ENCODE results near the gene PLPPR5.
"Not testable (repeated sequence)": the region's sequence is repeated elsewhere in the genome, so short reads cannot be mapped to it uniquely, and the experiment has no call there.

PLPPR5 gene

DNA sequence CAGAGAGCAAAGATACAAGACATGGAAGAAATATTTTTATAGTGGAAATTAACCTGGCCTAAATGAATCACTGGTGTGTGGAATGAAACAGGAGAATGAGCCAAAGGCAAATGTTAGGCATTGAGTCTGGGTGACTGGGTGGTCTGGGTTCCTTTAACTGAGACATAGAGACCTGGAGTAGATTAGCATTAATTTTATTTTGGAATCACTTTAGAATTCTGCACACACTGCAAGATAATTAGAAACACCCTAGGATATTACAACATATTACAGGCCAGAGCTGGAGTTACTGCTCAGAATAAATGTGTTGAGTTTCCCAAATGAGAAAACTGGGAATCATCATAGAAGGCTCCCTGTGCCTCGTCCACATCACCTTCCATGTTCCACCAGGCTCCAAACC lies 85.5 kb downstream of the PLPPR5 start:
- no peak for DNase-seq (ENCODE audit: low spot score)

DNA sequence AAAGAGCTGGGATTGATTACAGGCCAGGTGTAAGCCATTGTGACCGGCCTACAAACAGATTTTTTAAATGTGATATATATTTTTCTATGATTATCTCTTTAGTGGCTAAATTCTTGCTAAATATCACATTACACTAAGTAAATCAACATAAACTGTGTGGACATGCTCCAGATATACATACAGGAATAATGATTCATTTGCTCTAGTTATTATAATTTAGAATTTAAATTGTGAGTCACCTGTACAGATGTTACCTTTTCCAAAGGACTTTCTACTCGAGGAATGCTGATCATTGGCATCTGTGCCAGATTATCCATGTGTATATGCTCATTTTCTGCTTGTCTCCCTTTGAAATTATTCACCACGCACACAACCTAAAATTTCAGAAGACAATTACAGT lies 90.1 kb downstream of the PLPPR5 start:
- DNase-seq (ENCODE audit: low spot score), result no peak

GRCh38 chr1:98910827-98911226 lies 93.8 kb downstream of the PLPPR5 start:
- DNase-seq (ENCODE audit: low spot score), result no peak

- no peak for DNase-seq (ENCODE audit: low spot score)
Observed at GRCh38 chr1:98908980-98909379, 95.7 kb downstream of the PLPPR5 start.

GRCh38 chr1:98906809-98907208 lies 97.9 kb downstream of the PLPPR5 start:
- DNase-seq (ENCODE audit: low spot score), result no peak

- no peak for DNase-seq (ENCODE audit: low spot score)
Observed at GRCh38 chr1:98906361-98906760, 98.3 kb downstream of the PLPPR5 start.

GRCh38 chr1:98904684-98905083 lies 100.0 kb downstream of the PLPPR5 start:
- DNase-seq (ENCODE audit: low spot score), result no peak

GRCh38 chr1:98903726-98904125 lies 100.9 kb downstream of the PLPPR5 start:
- DNase-seq (ENCODE audit: low spot score), result no peak

DNA sequence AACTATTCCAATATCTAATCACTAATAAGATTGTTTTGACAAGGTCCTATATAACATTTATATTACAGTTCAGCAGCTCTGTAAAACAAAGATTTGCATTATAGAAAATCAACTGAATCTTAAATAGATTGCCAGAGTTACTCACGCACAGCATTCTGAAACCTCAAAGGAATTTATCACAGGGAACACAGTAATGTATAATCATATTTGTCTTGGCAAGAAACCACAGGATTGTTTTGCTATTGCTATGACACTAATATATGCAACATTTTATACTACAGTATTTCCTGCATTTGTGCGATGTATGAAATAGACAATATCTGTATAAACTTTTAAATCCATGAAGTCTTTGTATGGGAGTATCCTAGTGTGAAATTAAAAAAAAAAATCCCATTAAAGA lies 101.4 kb downstream of the PLPPR5 start:
- DNase-seq (ENCODE audit: low spot score), result peak; percentile 12

GRCh38 chr1:98898940-98899339 lies 105.7 kb downstream of the PLPPR5 start:
- no peak for DNase-seq (ENCODE audit: low spot score)

- no peak for DNase-seq (ENCODE audit: low spot score)
Observed at GRCh38 chr1:98897479-98897878, 107.2 kb downstream of the PLPPR5 start.

DNA sequence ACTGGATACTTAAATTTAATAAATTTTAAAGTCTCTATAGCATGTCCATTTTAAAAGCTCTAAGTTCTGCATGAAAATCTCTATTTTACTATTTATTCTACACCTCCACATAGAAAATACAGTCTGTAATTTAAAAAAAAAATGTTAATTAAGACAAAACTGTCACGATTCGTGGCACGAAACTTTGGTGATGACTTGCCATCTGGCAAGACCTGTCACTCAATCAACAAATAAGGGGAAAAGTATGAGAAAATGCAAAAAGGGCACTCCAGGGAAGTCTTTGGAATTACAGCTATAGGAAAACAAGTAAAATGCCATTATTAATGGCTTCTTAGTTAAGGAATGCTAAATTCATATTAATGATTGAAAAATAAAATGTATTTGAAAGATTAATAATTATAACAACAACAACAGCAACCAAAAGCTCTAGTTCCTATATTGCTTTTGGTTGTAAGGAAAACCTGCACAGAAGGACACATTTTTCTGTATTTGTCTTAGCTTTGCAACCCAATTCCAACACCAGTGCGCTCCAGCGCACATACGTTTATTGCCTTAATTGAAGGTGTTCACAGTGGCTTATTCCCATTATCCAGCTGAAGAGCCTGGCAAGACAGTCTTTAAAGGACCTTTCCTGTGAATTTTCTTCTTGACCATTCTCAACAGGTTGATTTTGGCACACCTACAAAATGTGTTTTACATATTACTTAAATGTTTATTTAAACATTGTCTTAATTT lies 107.8 kb downstream of the PLPPR5 start:
- no peak for DNase-seq (ENCODE audit: low spot score)

DNA sequence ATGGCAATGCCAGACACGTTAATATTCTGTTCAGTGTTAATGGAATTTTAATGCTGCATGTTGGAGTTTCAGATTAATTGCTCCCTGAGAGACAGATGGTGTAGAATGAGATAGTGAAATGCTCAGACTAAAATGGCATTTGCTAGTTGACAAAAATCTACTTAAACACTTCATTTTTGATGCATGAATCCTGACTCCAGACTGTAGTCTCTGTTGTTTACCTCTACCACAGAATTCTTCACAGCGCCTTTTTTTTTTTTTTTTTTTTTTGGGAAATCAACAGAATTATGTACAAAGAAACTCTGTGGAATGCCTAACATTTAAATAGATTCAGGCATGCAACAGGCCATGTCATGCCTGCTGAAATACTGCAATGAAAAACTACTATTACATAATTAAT lies 111.3 kb downstream of the PLPPR5 start:
- no peak for DNase-seq (ENCODE audit: low spot score)

GRCh38 chr1:98888869-98889268 lies 115.8 kb downstream of the PLPPR5 start:
- DNase-seq (ENCODE audit: low spot score), result no peak

- DNase-seq (ENCODE audit: low spot score), result no peak
Observed at GRCh38 chr1:98887507-98887906, 117.2 kb downstream of the PLPPR5 start.

DNA sequence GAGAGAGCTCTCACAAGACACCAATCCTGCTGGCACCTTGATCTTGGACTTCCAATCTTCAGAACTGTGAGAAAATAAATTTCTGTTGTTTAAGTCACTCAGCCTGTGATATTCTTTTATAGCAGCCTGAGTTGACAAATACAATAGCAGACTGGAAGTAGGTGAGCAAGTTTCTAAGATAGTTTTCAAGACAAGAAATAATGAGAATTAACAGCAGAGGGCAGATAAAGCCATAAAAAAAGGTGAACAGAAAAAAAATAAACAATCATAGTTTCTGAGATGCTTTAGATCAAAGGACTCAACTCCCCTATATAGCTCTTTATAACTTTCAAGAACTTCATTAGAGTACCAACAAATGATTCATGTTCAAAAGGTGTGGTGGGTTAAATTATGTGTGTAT lies 119.8 kb downstream of the PLPPR5 start:
- DNase-seq (ENCODE audit: low spot score), result no peak

DNA sequence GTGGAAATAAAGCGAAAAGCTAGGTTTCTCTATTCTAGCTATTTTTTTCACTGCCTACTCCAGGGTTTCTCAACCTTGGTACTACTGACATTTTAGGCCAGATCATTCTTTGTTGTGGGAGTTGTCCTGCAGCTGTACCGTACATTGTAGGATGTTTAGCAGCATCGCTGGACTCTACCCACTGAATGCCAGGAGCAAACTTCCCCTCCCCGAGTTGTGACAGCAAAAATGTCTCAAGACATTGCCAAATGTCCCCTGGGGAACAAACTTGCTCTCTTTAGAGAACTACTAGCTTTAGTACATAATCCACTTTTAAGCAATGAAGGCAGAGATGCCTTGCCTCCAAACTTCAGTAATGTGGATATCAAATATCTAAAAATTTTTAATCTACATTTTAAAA lies 122.8 kb downstream of the PLPPR5 start:
- no peak for DNase-seq (ENCODE audit: low spot score)

GRCh38 chr1:98881234-98881633 lies 123.4 kb downstream of the PLPPR5 start:
- DNase-seq (ENCODE audit: low spot score), result not testable (repeated sequence)

GRCh38 chr1:98874828-98875227 lies 129.8 kb downstream of the PLPPR5 start:
- no peak for DNase-seq (ENCODE audit: low spot score)

GRCh38 chr1:98870959-98871903 lies 133.4 kb downstream of the PLPPR5 start:
- no peak for DNase-seq (ENCODE audit: low spot score)

- no peak for DNase-seq (ENCODE audit: low spot score)
Observed at GRCh38 chr1:98865796-98866195, 138.9 kb downstream of the PLPPR5 start.

DNA sequence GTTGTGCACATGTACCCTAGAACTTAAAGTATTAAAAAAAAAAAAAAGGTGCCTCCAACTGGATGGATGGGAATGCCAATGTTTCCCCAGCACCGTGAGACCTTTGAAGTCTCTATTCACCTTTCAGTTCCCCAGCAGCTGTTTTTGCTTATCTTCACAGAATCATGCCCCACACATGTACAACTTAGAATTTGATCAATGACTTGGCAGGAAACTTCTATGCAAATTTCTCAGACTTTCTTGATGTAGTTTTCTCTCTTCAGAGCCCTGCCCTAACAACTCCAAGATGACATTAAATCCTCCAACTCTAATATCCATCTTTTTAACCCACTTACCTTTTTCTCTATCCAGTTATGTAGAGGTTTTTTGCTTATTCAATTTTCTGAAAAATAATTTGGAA lies 144.3 kb downstream of the PLPPR5 start:
- no peak for DNase-seq (ENCODE audit: low spot score)

DNA sequence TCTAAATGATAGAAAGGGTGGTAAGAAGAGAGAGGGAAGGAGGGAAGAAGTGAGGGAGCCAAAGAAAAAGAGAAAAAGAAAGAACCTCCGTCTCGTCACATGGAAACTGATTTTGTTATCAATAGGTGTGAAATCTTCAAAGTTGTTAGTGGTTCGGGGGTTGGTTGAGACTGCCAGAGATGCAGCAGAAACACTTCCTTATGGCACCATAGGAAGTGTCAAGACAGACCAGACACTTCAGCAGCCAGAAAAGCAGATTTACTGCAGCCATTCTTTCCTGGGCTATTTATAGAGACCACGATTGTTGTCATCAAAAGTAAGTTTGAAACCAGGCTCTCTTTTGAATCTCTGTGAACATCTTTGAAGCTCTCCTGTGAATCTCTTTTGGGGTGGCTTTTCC lies 150.5 kb downstream of the PLPPR5 start:
- DNase-seq (ENCODE audit: low spot score), result no peak
